Transverse colon (tissue), 4 donors: Measurements from ENCODE around the gene MDH2.

Source experiments
- EP300 ChIP-seq: sonication (generic); formaldehyde crosslinking; IDR thresholded peaks from one replicate; pipeline ENCODE4 v1.6.1; 2017; ENCODE audit warnings: antibody characterized with exemption, low read depth
- POLR2A ChIP-seq: fragments of 450-650 bp; IDR thresholded peaks from one replicate; pipeline ENCODE4 v1.6.1; 2016; ENCODE audit warnings: antibody characterized with exemption, mild to moderate bottlenecking, moderate library complexity
- POLR2AphosphoS5 ChIP-seq, 3 donors: sonication (generic); formaldehyde crosslinking; IDR thresholded peaks; one replicate each; pipeline ENCODE4 v1.6.1; 2016; ENCODE audit warnings: antibody characterized with exemption in 3 of 3
- TF ChIP-seq, protein P1 (sequence below), 5 experiments: fragments of 200-600 bp in 3 of 5; fragments of 450-650 bp in 2 of 5; sonication (generic) in 3 of 5; IDR thresholded peaks; 1 replicate in 2 of 5; 2 replicates in 3 of 5; pipeline ENCODE4 v1.5.1; 2016 to 2017; ENCODE audit warnings: antibody characterized with exemption in 5 of 5, inconsistent platforms in 3 of 5, mild to moderate bottlenecking in 2 of 5, moderate library complexity in 1 of 5

GRCh38 chr7:76095908-76096307 lies 48.0 kb downstream of the MDH2 start:
- TF ChIP-seq POLR2AphosphoS5 (IDR thresholded peaks at IDR 0.05) (no peak), EP300 (no peak), POLR2A (no peak)
- TF ChIP-seq, protein P1, sequence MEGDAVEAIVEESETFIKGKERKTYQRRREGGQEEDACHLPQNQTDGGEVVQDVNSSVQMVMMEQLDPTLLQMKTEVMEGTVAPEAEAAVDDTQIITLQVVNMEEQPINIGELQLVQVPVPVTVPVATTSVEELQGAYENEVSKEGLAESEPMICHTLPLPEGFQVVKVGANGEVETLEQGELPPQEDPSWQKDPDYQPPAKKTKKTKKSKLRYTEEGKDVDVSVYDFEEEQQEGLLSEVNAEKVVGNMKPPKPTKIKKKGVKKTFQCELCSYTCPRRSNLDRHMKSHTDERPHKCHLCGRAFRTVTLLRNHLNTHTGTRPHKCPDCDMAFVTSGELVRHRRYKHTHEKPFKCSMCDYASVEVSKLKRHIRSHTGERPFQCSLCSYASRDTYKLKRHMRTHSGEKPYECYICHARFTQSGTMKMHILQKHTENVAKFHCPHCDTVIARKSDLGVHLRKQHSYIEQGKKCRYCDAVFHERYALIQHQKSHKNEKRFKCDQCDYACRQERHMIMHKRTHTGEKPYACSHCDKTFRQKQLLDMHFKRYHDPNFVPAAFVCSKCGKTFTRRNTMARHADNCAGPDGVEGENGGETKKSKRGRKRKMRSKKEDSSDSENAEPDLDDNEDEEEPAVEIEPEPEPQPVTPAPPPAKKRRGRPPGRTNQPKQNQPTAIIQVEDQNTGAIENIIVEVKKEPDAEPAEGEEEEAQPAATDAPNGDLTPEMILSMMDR (IDR thresholded peaks at IDR 0.05) = no peak
